ENCODE data around the gene SRSF3.
"Not testable (repeated sequence)": the region's sequence is repeated elsewhere in the genome, so short reads cannot be mapped to it uniquely, and the experiment has no call there.

The SRSF3 gene

GRCh38 chr6:36650848-36651478 lies 56.8 kb downstream of the SRSF3 start:
- peak; percentile 57 to 72 (median 62) for DNase-seq

GRCh38 chr6:36651659-36652379 lies 57.7 kb downstream of the SRSF3 start:
- no peak for DNase-seq

GRCh38 chr6:36654469-36654868 lies 60.3 kb downstream of the SRSF3 start:
- DNase-seq: not testable (repeated sequence)
